HepG2 (cell line): Measurements from ENCODE around the gene DST. TPM values are rescaled to one million over a fixed set of nuclear protein-coding genes. Genes with fewer than 3 reads are reported as not detected.

Experiments
- ATAC-seq: fragments of 200-7000 bp; cut with Tn5 transposase; 3 replicates; pipeline ENCODE4 v1.9.1; 2020; ENCODE audit warnings: mild to moderate bottlenecking, moderate library complexity
- BruUV-seq: library from RNA; stranded (reverse); fragments of 400-500 nt; replicated peaks from 2 replicates; lab custom pipeline; 2021; lab: Mats Ljungman, UMichigan
- CTCF ChIA-PET: fragments of 300-600 bp; formaldehyde crosslinking; extraction: SDS; loops from one replicate; lab custom pipeline; 2021; ENCODE audit warnings: low total read pairs, inconsistent platforms, low intra/inter-chr PET ratio; lab: Yijun Ruan, JAX
- POLR2A ChIA-PET: fragments of 350-600 bp; sonication (Branson Sonifier 250); formaldehyde crosslinking; loops from one replicate; lab custom pipeline; 2020; ENCODE audit warnings: antibody characterized with exemption, inconsistent platforms; lab: Yijun Ruan, JAX
- DNase-seq: peaks from one replicate; pipeline ENCODE4 v3.0.0-alpha.2; 2015; ENCODE audit warnings: low spot score
- FAIRE-seq: peaks from 3 replicates; lab custom pipeline; 2011; peaks lifted over from hg19 to GRCh38; lab: Jason Lieb, UNC
- H2AFZ ChIP-seq: one replicate; pipeline ENCODE4 v1.6.1; 2011; ENCODE audit warnings: low read length, inconsistent platforms
- H3K27ac ChIP-seq: fragments of 300-600 bp; 3 replicates; pipeline ENCODE4 v1.8.0; 2011; ENCODE audit warnings: mixed run types, mild to moderate bottlenecking, mixed read lengths, low read length, inconsistent platforms; ENCODE audit not compliant: insufficient read depth; ENCODE audit errors: extremely low read length
- H3K27me3 ChIP-seq, 2 experiments: fragments of 200-600 bp in 1 of 2; 2 replicates in 1 of 2; 3 replicates in 1 of 2; pipeline versions ENCODE4 v1.6.0 to v1.8.0; 2011; ENCODE audit warnings: low read length in 2 of 2, mild to moderate bottlenecking in 2 of 2, moderate library complexity in 2 of 2, inconsistent platforms in 1 of 2; ENCODE audit not compliant: insufficient read depth in 2 of 2, control insufficient read depth in 1 of 2
- H3K36me3 ChIP-seq, 2 experiments: fragments of 200-600 bp in 1 of 2; replicated peaks in 1 of 2; 2 replicates in 1 of 2; 3 replicates in 1 of 2; pipeline versions ENCODE4 v1.5.1 to v1.8.0; 2011; ENCODE audit warnings: low read length in 2 of 2, inconsistent platforms in 1 of 2; ENCODE audit not compliant: insufficient read depth in 2 of 2, control insufficient read depth in 1 of 2
- H3K4me1 ChIP-seq: 2 replicates; pipeline ENCODE4 v1.5.1; 2012; ENCODE audit warnings: low read length, inconsistent platforms; ENCODE audit not compliant: insufficient read depth
- H3K4me2 ChIP-seq: 2 replicates; pipeline ENCODE4 v1.6.0; 2011; ENCODE audit warnings: low read depth, low read length, inconsistent platforms
- H3K4me3 ChIP-seq, 3 experiments: fragments of 200-600 bp in 1 of 3; sonication (generic), shearing (Covaris generic) in 1 of 3; replicated peaks in 1 of 3; 2 replicates each; pipeline ENCODE4 v1.5.1; 2011 to 2016; ENCODE audit warnings: low read length in 3 of 3, inconsistent platforms in 2 of 3, low read depth in 2 of 3, mild to moderate bottlenecking in 2 of 3, control low read depth in 1 of 3, mixed read lengths in 1 of 3; ENCODE audit not compliant: insufficient read depth in 1 of 3
- H3K79me2 ChIP-seq: one replicate; pipeline ENCODE4 v1.6.1; 2011; ENCODE audit warnings: low read length, inconsistent platforms; ENCODE audit not compliant: insufficient read depth
- H3K9ac ChIP-seq: 2 replicates; pipeline ENCODE4 v1.6.0; 2011; ENCODE audit warnings: mild to moderate bottlenecking, low read depth, low read length, inconsistent platforms; ENCODE audit not compliant: insufficient read depth
- H3K9me3 ChIP-seq: 2 replicates; pipeline ENCODE4 v1.5.1; 2012; ENCODE audit warnings: mild to moderate bottlenecking, low read length
- H4K20me1 ChIP-seq: 2 replicates; pipeline ENCODE4 v1.6.0; 2011; ENCODE audit warnings: inconsistent platforms, mild to moderate bottlenecking, low read length, moderate library complexity; ENCODE audit not compliant: insufficient read depth
- BRD4 ChIP-seq: sonication (generic); formaldehyde crosslinking; IDR thresholded peaks from 2 replicates; pipeline ENCODE4 v1.4.0; 2020; ENCODE audit warnings: missing genetic modification reagents
- HMG20B ChIP-seq: conservative IDR thresholded peaks from 2 replicates; pipeline ENCODE4 v1.6.1; 2016; ENCODE audit warnings: missing genetic modification reagents, missing compliant biosample characterization
- KDM2A ChIP-seq: sonication (generic); formaldehyde crosslinking; IDR thresholded peaks from 2 replicates; pipeline ENCODE4 v1.4.0; 2020; ENCODE audit warnings: low read depth, missing genetic modification reagents, borderline replicate concordance
- MNT ChIP-seq: fragments of 450-650 bp; IDR thresholded peaks from 2 replicates; pipeline ENCODE4 v1.6.1; 2016
- SOX13 ChIP-seq, 3 experiments: fragments of 450-650 bp in 1 of 3; sonication (generic) in 1 of 3; formaldehyde crosslinking in 1 of 3; IDR thresholded peaks in 2 of 3; conservative IDR thresholded peaks in 1 of 3; 2 replicates each; pipeline versions ENCODE4 v1.5.0 to v1.6.1; 2016 to 2020; ENCODE audit warnings: antibody characterized with exemption in 1 of 3, mild to moderate bottlenecking in 1 of 3, missing compliant biosample characterization in 1 of 3, missing genetic modification reagents in 1 of 3, moderate library complexity in 1 of 3
- ZNF260 ChIP-seq: sonication (generic); formaldehyde crosslinking; IDR thresholded peaks from 2 replicates; pipeline ENCODE4 v1.4.0; 2020; ENCODE audit warnings: missing genetic modification reagents, low read depth, mild to moderate bottlenecking, borderline replicate concordance
- ZNF280D ChIP-seq: sonication (generic); formaldehyde crosslinking; IDR thresholded peaks from 2 replicates; pipeline ENCODE4 v1.5.1; 2020; ENCODE audit warnings: mild to moderate bottlenecking, missing genetic modification reagents
- WGBS: methylation state at CpG from one replicate; pipeline ENCODE4 v1.1.6; 2017; ENCODE audit warnings: low lambda C conversion rate; 5-methylcytosine and 5-hydroxymethylcytosine counted together
- in situ Hi-C: cut with HindIII; loops from 2 replicates; pipeline ENCODE4 v1.10.0; 2017; ENCODE audit warnings: low pct_unique_long_range_greater_than_20kb; ENCODE audit not compliant: extremely low pct_ligation_motif_present
- intact Hi-C: fragments of 100-400 bp; cut with micrococcal nuclease; formaldehyde crosslinking; loops from one replicate; pipeline ENCODE4 v1.10.0; 2022; ENCODE audit not compliant: unreplicated experiment
- polyA plus RNA-seq, 8 experiments: library from polyadenylated mRNA; depleted of rRNA in 3 of 8; stranded (reverse) in 7 of 8; unstranded in 1 of 8; fragments of >200 nt; fragmentation: Illumina TruSeq in 4 of 8; extraction: Trizol in 4 of 8; gene quantifications; 2 replicates each; pipeline versions ENCODE4 v1.2.1 to v1.2.3, GENCODE V29; 2011 to 2016; ENCODE audit warnings: low read depth in 4 of 8, missing spikeins in 1 of 8, mixed read lengths in 1 of 8; ENCODE audit not compliant: insufficient read depth in 1 of 8
- total RNA-seq, 5 experiments: library from RNA; depleted of rRNA; stranded (reverse); fragments of >200 nt; fragmentation: Illumina TruSeq; extraction: Trizol; gene quantifications; 2 replicates each; pipeline ENCODE4 v1.2.3, GENCODE V29; 2016; ENCODE audit warnings: low read depth in 1 of 5

DST gene
- total and polyA plus RNA-seq, 2 of the 13 experiments (the other 11 are each of a cell fraction or from before 2014, with no cell fraction given) = 64.4 to 89.0 TPM

GRCh38 chr6:56497691-56498090 is 145.0 kb downstream of the DST start:
- FAIRE-seq (no peak), DNase-seq (no peak), ATAC-seq (no peak)
- H3K27ac ChIP-seq = no peak overlapping the region
- no peaks in the 10 kb centered on the region for H4K20me1 ChIP-seq
- TF ChIP-seq ZNF280D (CRISPR knock-in tag) (no peak), KDM2A (CRISPR knock-in tag) (no peak), HMG20B (CRISPR knock-in tag) (no peak), MNT (no peak), ZNF260 (CRISPR knock-in tag) (no peak), SOX13 (IDR thresholded peaks at IDR 0.05) (no peak), SOX13 (CRISPR knock-in tag; conservative IDR thresholded peaks at IDR 0.05 in 1 of 2, IDR thresholded peaks at IDR 0.05 in 1 of 2) (no peak), BRD4 (no peak)
- H3K36me3 ChIP-seq = peaks cover 8 to 37% of the 10 kb centered on the region in 2 experiments
- intact Hi-C loops = no loop called here
- 97% methylated on average over 3 of the region's 3 CpGs for WGBS
- no peaks in the 10 kb centered on the region for H3K27me3 ChIP-seq
- ChIA-PET POLR2A (interaction anchor here (0.6 kb wide), 1 partner anchor 15 kb away, joined by 3 read pairs; no protein-coding TSS in a partner anchor), CTCF (no interaction called here)
- BruUV-seq = no TSS peak
- no peak overlapping the region for H3K4me2 ChIP-seq
- H3K4me3 ChIP-seq = no peak overlapping the region
- H2AFZ ChIP-seq = no peak overlapping the region
- no peaks in the 10 kb centered on the region for H3K9me3 ChIP-seq
- in situ Hi-C loops = no loop called here
- H3K4me1 ChIP-seq = no peaks in the 10 kb centered on the region
- no peak overlapping the region for H3K9ac ChIP-seq
- H3K79me2 ChIP-seq = no peaks in the 10 kb centered on the region
